ENCODE measurements around the gene PTHLH.

The PTHLH gene

GRCh38 chr12:27969624-27970400 is 2.7 kb downstream of the PTHLH start:
- DNase-seq (ENCODE audit: insufficient read length, low spot score) = no peak
- no peak for FAIRE-seq
- TF ChIP-seq CTCF (IDR thresholded peaks at IDR 0.05; ENCODE audit: insufficient read depth, missing control alignments) = peak; percentile 38

- DNase-seq (ENCODE audit: insufficient read length, low spot score) (no peak), FAIRE-seq (no peak)
- peak; percentile 0 for TF ChIP-seq CTCF (IDR thresholded peaks at IDR 0.05; ENCODE audit: insufficient read depth, missing control alignments)
Observed at GRCh38 chr12:27968972-27969623, 3.4 kb downstream of the PTHLH start.

DNA sequence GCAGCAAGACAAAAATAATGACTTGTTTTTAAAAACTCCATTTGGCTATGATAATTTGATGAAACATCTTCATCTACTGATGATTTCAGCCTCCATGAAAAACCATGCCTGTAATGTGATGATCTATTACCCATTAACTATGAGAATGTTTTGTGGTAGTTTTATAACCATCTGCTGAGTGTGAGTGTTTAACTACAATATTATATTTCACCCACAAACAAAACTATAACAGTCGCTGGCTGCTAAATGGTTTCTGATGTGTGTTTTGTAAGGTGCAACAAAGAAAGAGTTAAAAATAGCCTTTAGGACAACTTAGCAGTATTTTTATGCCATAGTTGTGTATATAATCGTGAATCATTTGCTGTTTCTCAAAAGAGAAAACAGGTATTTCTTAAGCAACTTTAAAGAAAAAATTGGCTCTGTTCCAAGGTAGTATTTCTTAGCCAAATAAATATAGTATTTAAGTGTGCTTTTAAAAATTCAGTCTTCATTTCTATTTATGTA is 4.9 kb downstream of the PTHLH start:
- TF ChIP-seq CTCF (IDR thresholded peaks at IDR 0.05; ENCODE audit: insufficient read depth, missing control alignments) = no peak
- DNase-seq (ENCODE audit: insufficient read length, low spot score) (no peak), FAIRE-seq (no peak)

- FAIRE-seq (no peak), DNase-seq (ENCODE audit: insufficient read length, low spot score) (no peak)
- TF ChIP-seq CTCF (IDR thresholded peaks at IDR 0.05; ENCODE audit: insufficient read depth, missing control alignments) = no peak
Observed at GRCh38 chr12:27966870-27967269, 5.7 kb downstream of the PTHLH start.

DNA sequence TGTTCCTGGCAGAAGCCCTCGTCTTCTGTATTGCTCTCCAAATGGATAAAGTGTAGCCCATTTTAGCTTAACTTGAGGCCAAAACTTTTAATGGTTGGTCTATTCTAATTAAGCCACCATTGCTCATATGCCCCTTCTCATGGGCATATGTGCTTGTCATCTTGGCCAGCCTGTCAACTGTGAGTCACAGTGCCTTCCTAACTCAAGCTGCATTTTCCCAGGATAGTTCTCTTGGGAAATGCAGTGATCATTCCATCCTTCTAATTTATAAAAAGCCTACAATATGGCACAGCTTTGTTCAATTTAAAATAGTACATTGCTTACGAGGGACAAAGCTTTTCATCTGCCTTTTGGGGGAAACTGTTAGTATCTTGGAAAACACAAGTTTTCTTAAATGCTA is 6.6 kb downstream of the PTHLH start:
- FAIRE-seq = no peak
- no peak for DNase-seq (ENCODE audit: insufficient read length, low spot score)
- TF ChIP-seq CTCF (IDR thresholded peaks at IDR 0.05; ENCODE audit: insufficient read depth, missing control alignments) = no peak

DNA sequence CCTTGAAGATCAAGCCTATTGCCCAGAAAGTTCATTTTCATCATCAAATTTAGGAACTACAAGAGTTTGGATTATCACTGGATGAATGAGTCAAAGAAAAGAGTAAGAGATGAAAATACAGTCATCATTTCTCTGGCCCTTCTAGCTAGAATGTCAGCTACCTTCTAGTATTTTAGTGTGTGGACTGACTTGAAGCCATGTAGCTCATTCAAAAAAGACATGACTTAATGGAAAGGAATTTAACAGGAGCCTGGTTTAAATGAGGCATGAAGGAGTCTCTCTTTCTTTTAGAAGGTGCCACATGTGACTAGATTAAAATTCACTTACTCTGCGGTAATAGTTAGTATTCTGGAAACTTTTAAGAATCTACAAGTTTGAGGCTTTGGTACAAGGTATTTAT is 7.1 kb downstream of the PTHLH start:
- no peak for TF ChIP-seq CTCF (IDR thresholded peaks at IDR 0.05; ENCODE audit: insufficient read depth, missing control alignments)
- FAIRE-seq (no peak), DNase-seq (ENCODE audit: insufficient read length, low spot score) (no peak)

- no peak for DNase-seq (ENCODE audit: insufficient read length, low spot score)
- FAIRE-seq = no peak
Observed at GRCh38 chr12:27964123-27964522, 8.4 kb downstream of the PTHLH start.

More at GRCh38 chr12:27964123-27964522, 8.4 kb downstream of the PTHLH start:
- no peak for TF ChIP-seq CTCF (IDR thresholded peaks at IDR 0.05; ENCODE audit: insufficient read depth, missing control alignments)

Data from D721Med (cell line).